SU-DHL-6 (cell line): ENCODE measurements around the gene CCNI2.

Experiments used
- H2AFZ ChIP-seq: fragments of 200-600 bp; sonication (generic); 2 replicates; pipeline ENCODE4 v1.6.1; 2014; ENCODE audit warnings: low read depth, mild to moderate bottlenecking, moderate library complexity, mixed read lengths, antibody characterized with exemption, low read length; ENCODE audit not compliant: severe bottlenecking
- H3F3A ChIP-seq: fragments of 200-600 bp; shearing (Covaris generic); 2 replicates; pipeline ENCODE4 v1.6.0; 2016; ENCODE audit warnings: antibody characterized with exemption, mild to moderate bottlenecking; ENCODE audit not compliant: insufficient read depth
- H3K27ac ChIP-seq: fragments of 200-600 bp; sonication (generic); 2 replicates; pipeline ENCODE4 v1.5.1; 2016; ENCODE audit warnings: low read depth, mild to moderate bottlenecking, low read length, moderate library complexity, mixed read lengths
- H3K27me3 ChIP-seq: fragments of 200-600 bp; sonication (generic), shearing (Covaris generic); 2 replicates; pipeline ENCODE4 v1.6.0; 2014; ENCODE audit warnings: mild to moderate bottlenecking, low read length
- H3K36me3 ChIP-seq: fragments of 200-600 bp; sonication (generic); 2 replicates; pipeline ENCODE4 v1.6.1; 2014; ENCODE audit warnings: mild to moderate bottlenecking, low read length, mixed read lengths
- H3K4me2 ChIP-seq: fragments of 300-600, 200-600 bp; shearing (Covaris generic), sonication (generic); 2 replicates; pipeline ENCODE4 v1.6.0; 2014; ENCODE audit warnings: low read length, low read depth, mild to moderate bottlenecking; ENCODE audit not compliant: poor library complexity, severe bottlenecking
- H3K4me3 ChIP-seq: fragments of 200-600 bp; sonication (generic); 2 replicates; pipeline ENCODE4 v1.5.1; 2014; ENCODE audit warnings: antibody characterized with exemption, low read length, mild to moderate bottlenecking, mixed read lengths; ENCODE audit not compliant: insufficient read depth, poor library complexity, severe bottlenecking
- H3K79me2 ChIP-seq: fragments of 200-600 bp; sonication (generic); 2 replicates; pipeline ENCODE4 v1.6.1; 2014; ENCODE audit warnings: mild to moderate bottlenecking, low read length, moderate library complexity; ENCODE audit not compliant: insufficient read depth
- H3K9ac ChIP-seq: fragments of 200-600 bp; sonication (generic); 2 replicates; pipeline ENCODE4 v1.7.0; 2014; ENCODE audit warnings: mild to moderate bottlenecking, low read length
- H3K9me2 ChIP-seq: fragments of 200-600 bp; sonication (generic); replicated peaks from 2 replicates; pipeline ENCODE4 v1.6.1; 2014; ENCODE audit warnings: low read length; ENCODE audit not compliant: insufficient read depth
- H3K9me3 ChIP-seq: fragments of 200-600 bp; sonication (generic); 2 replicates; pipeline ENCODE4 v1.6.1; 2014; ENCODE audit warnings: low read length, mixed read lengths; ENCODE audit not compliant: insufficient read depth
- H4K20me1 ChIP-seq: fragments of 200-600 bp; sonication (generic); 2 replicates; pipeline ENCODE4 v1.6.1; 2014; ENCODE audit warnings: low read depth, mild to moderate bottlenecking, antibody characterized with exemption, low read length, moderate library complexity, mixed read lengths
- CTCF ChIP-seq: fragments of 200-600 bp; sonication (generic); IDR thresholded peaks from one replicate; pipeline ENCODE4 v1.5.1; 2017; ENCODE audit warnings: antibody characterized with exemption, mild to moderate bottlenecking, low read length, moderate library complexity; ENCODE audit not compliant: insufficient read depth, poor library complexity, severe bottlenecking
- EZH2phosphoT487 ChIP-seq: fragments of 200-600 bp; sonication (generic), shearing (Covaris generic); conservative IDR thresholded peaks from 2 replicates; pipeline ENCODE4 v1.6.1; 2018; ENCODE audit warnings: mild to moderate bottlenecking, antibody characterized with exemption, low read length, moderate library complexity, mixed read lengths

CCNI2 gene

GRCh38 chr5:132749506-132749905, 2.3 kb downstream of the CCNI2 start:
- Histone ChIP-seq H3K9me3 (no peaks in the 10 kb centered on the region), H3F3A (no peaks in the 10 kb centered on the region; the same call in 1 of the 2 replicates), H3K79me2 (no peaks in the 10 kb centered on the region), H3K9ac (no peak overlapping the region), H3K9me2 (no peaks in the 10 kb centered on the region), H3K4me3 (no peak overlapping the region), H3K36me3 (no peaks in the 10 kb centered on the region), H3K4me2 (no peak overlapping the region), H2AFZ (no peak overlapping the region), H4K20me1 (no peaks in the 10 kb centered on the region), H3K27ac (no peak overlapping the region), H3K27me3 (no peaks in the 10 kb centered on the region)
- TF ChIP-seq EZH2phosphoT487 (no peak), CTCF (no peak)

- H3K79me2 ChIP-seq = no peaks in the 10 kb centered on the region
- no peak overlapping the region for H3K27ac ChIP-seq
- H3K36me3 ChIP-seq = no peaks in the 10 kb centered on the region
- H4K20me1 ChIP-seq = no peaks in the 10 kb centered on the region
- no peaks in the 10 kb centered on the region; the same call in 1 of the 2 replicates for H3F3A ChIP-seq
- H3K27me3 ChIP-seq = no peaks in the 10 kb centered on the region
- no peaks in the 10 kb centered on the region for H3K9me3 ChIP-seq
- no peak overlapping the region for H3K9ac ChIP-seq
- H3K9me2 ChIP-seq = no peaks in the 10 kb centered on the region
- H3K4me2 ChIP-seq = no peak overlapping the region
- TF ChIP-seq CTCF = no peak
- TF ChIP-seq EZH2phosphoT487 = no peak
- no peak overlapping the region for H2AFZ ChIP-seq
- no peak overlapping the region for H3K4me3 ChIP-seq
Measured at GRCh38 chr5:132750471-132751230, 3.4 kb downstream of the CCNI2 start.

DNA sequence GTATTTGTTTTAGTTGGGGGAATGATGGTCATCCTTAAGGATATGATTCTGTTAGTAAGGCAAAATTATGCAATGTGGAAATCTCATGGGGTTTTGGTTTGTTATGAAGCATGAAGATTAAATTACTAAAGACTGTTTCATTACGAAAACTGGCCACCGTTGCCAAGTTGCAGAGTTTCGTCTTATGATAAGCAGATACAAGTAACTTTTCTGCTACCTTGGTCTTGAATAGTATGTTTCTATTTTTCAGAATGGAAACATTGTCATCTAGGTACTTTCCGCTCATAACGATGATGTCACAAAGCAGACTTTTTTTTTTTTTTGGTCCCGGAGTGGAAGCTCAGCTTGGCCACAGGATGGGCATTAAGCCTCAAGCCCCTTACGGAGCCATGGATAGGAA, 4.2 kb downstream of the CCNI2 start:
- Histone ChIP-seq H3K9ac (no peak overlapping the region), H3K36me3 (no peaks in the 10 kb centered on the region)

More for the DNA sequence above, 4.2 kb downstream of the CCNI2 start:
- Histone ChIP-seq H3F3A (no peaks in the 10 kb centered on the region; the same call in 1 of the 2 replicates), H3K27me3 (no peaks in the 10 kb centered on the region), H3K27ac (no peak overlapping the region), H3K79me2 (no peaks in the 10 kb centered on the region), H3K4me3 (no peak overlapping the region), H2AFZ (no peak overlapping the region), H3K9me3 (no peaks in the 10 kb centered on the region), H4K20me1 (no peaks in the 10 kb centered on the region), H3K4me2 (no peak overlapping the region), H3K9me2 (no peaks in the 10 kb centered on the region)
- TF ChIP-seq EZH2phosphoT487 (no peak), CTCF (no peak)
